Activated CD8-positive, alpha-beta T cell treated with anti-CD3 and anti-CD28 coated beads for 36 hours (primary cell): Measurements from ENCODE around the gene TSPO. TPM values are rescaled to one million over a fixed set of nuclear protein-coding genes. Genes with fewer than 3 reads are reported as not detected.

ENCODE experiments used
- ATAC-seq: fragments of 200-7000 bp; cut with Tn5 transposase; one replicate; pipeline ENCODE4 v1.10.0; 2021; ENCODE audit warnings: mild to moderate bottlenecking, moderate library complexity
- CTCF ChIA-PET: fragments of 350-600 bp; sonication (Branson Sonifier 250); formaldehyde crosslinking; loops from one replicate; lab custom pipeline; 2021; ENCODE audit warnings: antibody characterized with exemption; lab: Charles Lee
- POLR2A ChIA-PET: fragments of 350-600 bp; sonication (Branson Sonifier 250); formaldehyde crosslinking; loops from one replicate; lab custom pipeline; 2021; ENCODE audit warnings: antibody characterized with exemption; lab: Charles Lee
- DNase-seq: peaks from one replicate; pipeline ENCODE4 v3.0.0-alpha.2; 2020
- H3K27ac Mint-ChIP-seq: one replicate; pipeline ENCODE4 v1.8.0; 2021; ENCODE audit warnings: mild to moderate bottlenecking, mixed read lengths
- H3K27me3 Mint-ChIP-seq: one replicate; pipeline ENCODE4 v1.8.0; 2021; ENCODE audit warnings: mixed read lengths
- H3K36me3 Mint-ChIP-seq: one replicate; pipeline ENCODE4 v1.8.0; 2021; ENCODE audit warnings: low read depth, mixed read lengths
- H3K4me1 Mint-ChIP-seq: one replicate; pipeline ENCODE4 v1.8.0; 2021; ENCODE audit warnings: low read depth, mixed read lengths
- H3K4me3 Mint-ChIP-seq: one replicate; pipeline ENCODE4 v1.8.0; 2021; ENCODE audit warnings: mild to moderate bottlenecking, moderate library complexity, mixed read lengths
- H3K9me3 Mint-ChIP-seq: one replicate; pipeline ENCODE4 v1.8.0; 2021; ENCODE audit warnings: mixed read lengths
- CTCF ChIP-seq: fragments of 200-600 bp; IDR thresholded peaks from one replicate; pipeline ENCODE4 v1.8.0; 2022; ENCODE audit warnings: antibody characterized with exemption, mild to moderate bottlenecking
- intact Hi-C: fragments of 100-400 bp; cut with micrococcal nuclease; formaldehyde crosslinking; loops from one replicate; pipeline ENCODE4 v1.10.0; 2022
- total RNA-seq, 2 experiments: library from RNA; stranded (reverse); gene quantifications; one replicate each; pipeline ENCODE4 v1.2.3, GENCODE V29; 2021

TSPO gene
- total RNA-seq, 2 experiments from 2014 or later: 94.8 to 103 TPM

GRCh38 chr22:43198126-43198525, 46.8 kb downstream of the TSPO start:
- TF ChIP-seq CTCF: no peak
- Mint-ChIP-seq H3K9me3 (no peaks in the 10 kb centered on the region), H3K4me1 (no peaks in the 10 kb centered on the region), H3K27me3 (no peaks in the 10 kb centered on the region), H3K27ac (no peak overlapping the region), H3K36me3 (no peaks in the 10 kb centered on the region), H3K4me3 (no peak overlapping the region)
- intact Hi-C loops: no loop called here
- ChIA-PET CTCF (no interaction called here), POLR2A (interaction anchor here (0.7 to 1.9 kb wide), 2 partner anchors 17 to 24 kb away, joined by 3 to 5 read pairs; no protein-coding TSS in a partner anchor)
- DNase-seq: no peak
- no peak for ATAC-seq

- Mint-ChIP-seq H3K4me1 (no peaks in the 10 kb centered on the region), H3K27me3 (no peaks in the 10 kb centered on the region), H3K36me3 (no peaks in the 10 kb centered on the region), H3K9me3 (no peaks in the 10 kb centered on the region), H3K27ac (no peak overlapping the region), H3K4me3 (no peak overlapping the region)
- no peak for ATAC-seq
- DNase-seq: no peak
- no peak for TF ChIP-seq CTCF
- CTCF ChIA-PET: no interaction called here
- intact Hi-C loops: no loop called here
- POLR2A ChIA-PET: interaction anchor here (1.9 kb wide), 1 partner anchor 23 kb away, joined by 5 read pairs; no protein-coding TSS in a partner anchor
Measured at GRCh38 chr22:43198936-43199335, 47.6 kb downstream of the TSPO start.

GRCh38 chr22:43199541-43199940, 48.2 kb downstream of the TSPO start:
- POLR2A ChIA-PET: interaction anchor here (0.6 kb wide), 1 partner anchor 683 kb away, joined by 3 read pairs; no protein-coding TSS in a partner anchor
- ATAC-seq: no peak
- H3K9me3 Mint-ChIP-seq: no peaks in the 10 kb centered on the region
- H3K4me1 Mint-ChIP-seq: no peaks in the 10 kb centered on the region
- DNase-seq: no peak
- TF ChIP-seq CTCF: no peak
- no peak overlapping the region for H3K4me3 Mint-ChIP-seq
- no peaks in the 10 kb centered on the region for H3K27me3 Mint-ChIP-seq
- intact Hi-C loops: no loop called here
- no peak overlapping the region for H3K27ac Mint-ChIP-seq
- CTCF ChIA-PET: interaction anchor here (0.8 kb wide), 2 partner anchors 17 to 29 kb away, joined by 3 read pairs; no protein-coding TSS in a partner anchor
- H3K36me3 Mint-ChIP-seq: no peaks in the 10 kb centered on the region

GRCh38 chr22:43200031-43200430, 48.7 kb downstream of the TSPO start:
- H3K4me3 Mint-ChIP-seq: no peak overlapping the region
- H3K27me3 Mint-ChIP-seq: no peaks in the 10 kb centered on the region
- ChIA-PET POLR2A (interaction anchor here (0.6 kb wide), 1 partner anchor 683 kb away, joined by 3 read pairs; no protein-coding TSS in a partner anchor), CTCF (interaction anchor here (0.8 kb wide), 2 partner anchors 17 to 28 kb away, joined by 3 read pairs; no protein-coding TSS in a partner anchor)
- DNase-seq (no peak), ATAC-seq (no peak)
- no peaks in the 10 kb centered on the region for H3K36me3 Mint-ChIP-seq
- H3K4me1 Mint-ChIP-seq: peaks cover under 1% of the 10 kb centered on the region
- intact Hi-C loops: no loop called here
- no peak overlapping the region for H3K27ac Mint-ChIP-seq
- TF ChIP-seq CTCF: no peak
- no peaks in the 10 kb centered on the region for H3K9me3 Mint-ChIP-seq

- H3K27ac Mint-ChIP-seq: no peak overlapping the region
- no peaks in the 10 kb centered on the region for H3K36me3 Mint-ChIP-seq
- TF ChIP-seq CTCF: no peak
- intact Hi-C loops: no loop called here
- no peaks in the 10 kb centered on the region for H3K9me3 Mint-ChIP-seq
- DNase-seq (no peak), ATAC-seq (no peak)
- no peak overlapping the region for H3K4me3 Mint-ChIP-seq
- CTCF ChIA-PET: interaction anchor here (0.8 kb wide), 1 partner anchor 28 kb away, joined by 3 read pairs; no protein-coding TSS in a partner anchor
- H3K27me3 Mint-ChIP-seq: no peaks in the 10 kb centered on the region
- H3K4me1 Mint-ChIP-seq: peaks cover 4% of the 10 kb centered on the region
- POLR2A ChIA-PET: no interaction called here
Measured at GRCh38 chr22:43200555-43200954, 49.2 kb downstream of the TSPO start.
